Measurements from ENCODE around the gene LRBA. TPM values are rescaled to one million over a fixed set of nuclear protein-coding genes. Genes with fewer than 3 reads are reported as not detected.
"Not testable (repeated sequence)": the region's sequence is repeated elsewhere in the genome, so short reads cannot be mapped to it uniquely, and the experiment has no call there.

LRBA gene
- polyA plus RNA-seq, 1 donor, result 75.9 TPM

GRCh38 chr4:150976478-150977118 is 38.5 kb downstream of the LRBA start:
- DNase-seq, result no peak

DNA sequence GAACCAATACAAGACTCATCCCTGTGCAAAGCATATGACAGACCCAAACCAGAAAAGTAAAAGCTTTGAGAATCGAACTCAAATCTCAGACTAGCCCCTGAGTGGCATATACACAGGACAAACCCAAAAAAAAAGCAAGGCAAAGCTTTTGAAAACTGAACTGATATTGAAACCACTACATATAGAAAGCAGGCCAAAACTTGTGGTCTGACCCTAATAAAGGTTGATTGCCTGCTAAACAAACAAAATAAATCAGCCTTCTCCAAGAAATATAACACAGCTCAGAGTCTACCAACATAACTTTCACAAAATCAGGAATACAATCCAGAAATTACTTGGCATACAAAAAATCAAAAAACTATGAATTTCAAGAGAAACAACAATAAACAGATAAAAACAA is 40.3 kb downstream of the LRBA start:
- no peak for DNase-seq

- no peak for DNase-seq
Measured at GRCh38 chr4:150974252-150974640, 40.8 kb downstream of the LRBA start.

DNA sequence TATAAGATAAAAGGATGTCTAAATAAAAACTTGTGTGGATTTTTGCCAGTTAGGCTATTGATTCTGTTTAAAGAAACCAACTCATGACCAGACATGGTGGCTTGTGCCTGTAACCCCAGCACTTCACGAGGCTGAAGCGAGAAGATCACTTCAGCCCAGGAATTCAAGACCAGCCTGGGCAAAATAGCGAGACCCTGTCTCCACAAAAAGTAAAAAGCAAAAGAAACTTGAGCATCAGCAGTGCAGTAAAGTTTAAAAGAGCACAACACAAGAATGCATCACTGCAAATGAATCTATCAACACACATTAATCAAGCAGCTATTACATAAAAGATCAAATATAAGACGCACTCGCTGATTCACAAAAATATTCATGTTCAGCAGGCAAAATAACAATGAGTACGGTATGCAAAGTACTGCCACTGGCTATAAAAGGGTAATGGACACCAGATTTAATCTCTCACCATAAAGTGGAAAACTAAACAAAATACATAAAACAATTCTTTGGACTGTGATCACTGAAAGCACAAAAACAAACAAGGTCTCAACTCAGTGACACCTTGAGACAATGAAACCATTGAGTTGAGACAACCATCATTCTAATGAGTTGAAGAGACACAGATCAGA is 41.3 kb downstream of the LRBA start:
- DNase-seq, result no peak

DNA sequence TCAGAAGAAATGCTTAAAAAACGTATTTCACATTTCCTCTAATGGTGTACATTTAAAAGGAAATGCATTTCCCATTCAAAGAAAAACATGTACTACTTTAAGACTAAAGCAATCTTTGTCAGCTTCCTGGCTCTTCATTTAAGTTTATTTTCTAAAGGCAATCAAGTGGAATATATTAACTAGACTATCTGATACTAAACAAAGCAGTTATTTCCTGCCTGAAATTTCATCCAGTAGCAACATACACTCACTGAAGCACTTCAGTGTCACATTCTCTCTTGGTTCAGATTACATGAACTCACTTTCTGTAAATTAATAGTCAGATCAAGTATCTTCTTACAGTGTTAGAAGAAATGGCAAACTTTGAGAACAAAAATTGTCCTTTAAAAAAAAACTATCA is 42.5 kb downstream of the LRBA start:
- peak; percentile 34 for DNase-seq

GRCh38 chr4:150971901-150972300 is 43.2 kb downstream of the LRBA start:
- no peak for DNase-seq

GRCh38 chr4:150970685-150971151 is 44.4 kb downstream of the LRBA start:
- no peak for DNase-seq

- DNase-seq, result no peak
Measured at GRCh38 chr4:150964754-150965153, 50.3 kb downstream of the LRBA start.

DNA sequence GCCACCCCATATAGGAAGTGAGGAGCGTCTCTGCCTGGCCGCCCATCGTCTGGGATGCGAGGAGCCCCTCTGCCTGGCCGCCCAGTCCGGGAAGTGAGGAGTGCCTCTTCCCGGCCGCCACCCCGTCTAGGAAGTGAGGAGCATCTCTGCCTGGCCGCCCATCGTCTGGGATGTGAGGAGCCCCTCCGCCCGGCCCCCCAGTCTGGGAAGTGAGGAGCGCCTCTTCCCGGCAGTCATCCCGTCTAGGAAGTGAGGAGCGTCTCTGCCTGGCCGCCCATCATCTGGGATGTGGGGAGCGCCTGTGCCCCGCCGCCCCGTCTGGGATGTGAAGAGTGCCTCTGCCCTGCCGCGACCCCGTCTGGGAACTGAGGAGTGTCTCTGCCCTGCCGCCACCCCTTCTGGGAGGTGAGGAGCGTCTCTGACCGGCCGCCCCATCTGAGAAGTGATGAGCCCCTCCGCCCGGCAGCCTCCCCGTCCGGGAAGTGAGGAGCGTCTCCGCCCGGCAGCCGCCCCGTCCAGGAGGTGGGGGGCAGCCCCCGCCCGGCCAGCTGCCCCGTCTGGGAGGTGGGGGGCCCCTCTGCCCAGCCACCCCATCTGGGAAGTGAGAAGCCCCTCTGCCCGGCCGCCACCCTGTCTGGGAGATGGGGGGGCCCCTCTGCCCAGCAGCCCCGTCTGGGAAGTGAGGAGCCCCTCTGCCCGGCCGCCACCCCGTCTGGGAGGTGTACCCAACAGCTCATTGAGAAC is 51.3 kb downstream of the LRBA start:
- not testable (repeated sequence) for DNase-seq

- DNase-seq, result no peak
Measured at GRCh38 chr4:150962245-150962644, 52.8 kb downstream of the LRBA start.

DNA sequence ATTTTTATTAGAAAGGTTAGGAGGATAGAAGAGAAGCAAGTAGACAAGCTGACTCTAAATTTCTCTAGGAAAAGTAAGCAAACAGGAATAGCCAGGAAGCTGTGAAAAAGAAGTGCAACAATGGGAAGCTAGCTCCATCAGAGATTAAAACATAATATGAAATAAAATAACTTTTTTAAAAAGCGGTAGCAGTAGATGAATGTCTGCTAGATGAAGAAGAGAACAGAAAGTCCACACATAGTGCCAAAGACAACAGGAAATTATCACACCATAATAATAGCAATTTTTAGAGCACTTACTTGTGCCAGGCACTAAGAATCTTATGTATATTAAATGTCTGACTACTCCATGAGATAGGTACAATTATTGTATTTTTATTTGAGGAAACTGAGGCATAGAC is 53.5 kb downstream of the LRBA start:
- DNase-seq, result no peak

DNA sequence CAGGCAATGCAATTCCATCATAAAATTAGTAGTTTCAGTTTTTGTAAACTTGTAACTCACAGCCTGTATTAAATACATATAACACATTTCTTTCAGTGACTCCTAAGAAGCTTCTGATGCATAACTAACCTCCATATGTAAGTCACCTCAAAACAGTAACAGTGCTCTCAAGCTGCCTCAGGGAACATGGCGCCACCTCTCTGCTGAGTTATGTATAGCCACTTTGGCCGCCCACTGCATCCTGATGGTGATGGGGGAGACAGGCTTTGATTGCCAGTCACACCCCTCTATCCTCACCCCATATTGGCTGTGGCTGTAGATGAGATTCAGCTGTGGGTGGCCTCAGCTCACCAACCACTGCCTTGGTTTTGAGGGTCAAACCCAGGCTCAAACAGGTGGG is 54.3 kb downstream of the LRBA start:
- no peak for DNase-seq

DNA sequence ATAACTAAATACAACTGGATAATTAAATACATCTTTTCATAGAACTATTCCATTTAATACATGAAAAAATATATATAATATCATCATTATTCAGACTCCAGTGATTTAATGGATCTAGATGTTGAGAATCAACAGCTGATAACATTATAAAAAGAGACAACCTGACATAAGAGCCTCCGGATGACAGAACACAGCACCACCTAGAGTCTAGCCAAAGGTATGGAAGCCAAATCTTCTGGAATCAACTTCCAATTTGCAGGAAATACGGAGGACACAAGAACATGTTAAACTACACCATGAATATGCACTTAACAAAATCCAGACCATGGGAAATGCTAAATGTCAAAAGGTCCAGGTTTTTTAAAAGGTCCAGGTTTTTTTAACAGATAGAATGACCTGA is 55.0 kb downstream of the LRBA start:
- no peak for DNase-seq

GRCh38 chr4:150957981-150958380 is 57.1 kb downstream of the LRBA start:
- not testable (repeated sequence) for DNase-seq

DNA sequence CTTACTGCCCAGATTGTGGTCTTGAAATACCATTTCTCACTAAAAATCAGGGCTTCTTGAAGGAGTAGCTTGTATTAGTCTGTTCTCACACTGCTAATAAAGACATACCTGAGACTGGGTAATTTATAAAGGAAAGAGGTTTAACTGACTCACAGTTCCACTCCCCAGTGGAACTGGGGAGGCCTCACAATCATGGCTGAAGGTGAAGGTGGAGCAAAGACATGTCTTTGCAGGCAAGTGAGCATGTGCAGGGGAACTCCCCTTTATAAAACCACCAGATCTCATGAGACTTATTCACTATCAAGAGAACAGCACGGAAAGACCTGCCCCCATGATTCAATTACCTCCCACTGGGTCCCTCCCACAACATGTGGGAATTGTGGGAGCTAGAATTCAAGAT is 58.0 kb downstream of the LRBA start:
- DNase-seq, result not testable (repeated sequence)

GRCh38 chr4:150953916-150954315 is 61.2 kb downstream of the LRBA start:
- DNase-seq, result not testable (repeated sequence)

DNA sequence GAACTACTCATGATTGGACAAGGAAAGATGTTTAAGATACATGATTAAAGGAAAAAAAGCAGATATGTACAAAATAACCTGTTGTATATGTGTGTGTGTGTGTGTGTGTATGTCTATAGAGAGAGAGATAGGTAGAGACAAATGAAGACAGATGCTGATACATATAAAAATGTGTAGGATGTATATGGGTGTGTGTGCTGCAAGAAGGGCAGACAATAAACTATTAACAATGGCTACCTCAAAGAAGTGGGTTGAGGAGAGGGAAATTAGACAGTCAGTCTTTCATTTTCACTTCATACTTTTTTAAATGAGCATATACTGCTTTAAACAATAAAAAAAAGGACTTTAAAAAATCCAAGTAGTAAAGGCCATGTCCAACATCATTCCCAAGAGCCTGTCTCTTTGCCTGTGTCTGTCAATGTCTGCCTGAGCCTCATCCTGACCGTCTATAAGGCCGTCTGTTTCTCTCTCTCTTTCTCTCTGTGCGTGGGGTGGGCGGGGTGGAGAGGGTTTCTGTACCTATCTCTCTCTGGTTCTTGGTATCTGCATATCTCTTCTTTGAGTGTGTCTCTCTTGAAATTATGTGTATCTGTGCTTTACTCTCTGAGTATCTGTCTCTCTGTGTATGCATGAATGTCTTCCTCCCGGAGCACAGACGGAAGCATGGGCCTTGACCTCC is 62.8 kb downstream of the LRBA start:
- no peak for DNase-seq

- no peak for DNase-seq
Measured at GRCh38 chr4:150950657-150951288, 64.3 kb downstream of the LRBA start.

GRCh38 chr4:150949943-150950342 is 65.1 kb downstream of the LRBA start:
- no peak for DNase-seq

- DNase-seq, result no peak
Measured at GRCh38 chr4:150949342-150949741, 65.7 kb downstream of the LRBA start.

- DNase-seq, result no peak
Measured at GRCh38 chr4:150948710-150949109, 66.4 kb downstream of the LRBA start.

DNA sequence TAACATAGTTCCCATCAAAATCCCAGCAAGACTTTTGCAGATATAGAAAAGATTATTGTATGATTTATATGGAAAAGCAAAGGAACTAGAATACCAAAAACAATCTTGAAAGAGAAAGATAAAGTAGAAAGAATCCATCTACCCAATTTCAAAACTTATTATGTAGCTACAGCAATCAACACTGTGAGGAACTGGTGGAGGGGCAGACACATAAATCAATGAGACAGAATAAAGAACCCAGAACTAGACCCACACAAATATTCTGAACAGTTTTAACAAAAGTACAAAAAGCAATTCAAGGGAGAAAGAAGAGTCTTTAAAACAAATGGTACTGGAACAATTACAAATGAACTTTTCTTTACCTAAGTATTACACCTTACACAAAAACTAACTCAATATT is 67.0 kb downstream of the LRBA start:
- no peak for DNase-seq
